HG02642 (cell line): Measurements from ENCODE around the gene FRY.
A peak's percentile ranks its signal among the peaks of the same experiment; 100 is the strongest.
"Not testable (repeated sequence)": the region's sequence is repeated elsewhere in the genome, so short reads cannot be mapped to it uniquely, and the experiment has no call there.

ENCODE experiments used
- ATAC-seq: cut with Tn5 transposase; IDR thresholded peaks from one replicate; pipeline ENCODE4 v1.9.1; 2021; ENCODE audit warnings: mild to moderate bottlenecking; ENCODE audit not compliant: unreplicated experiment, poor library complexity

The FRY gene

GRCh38 chr13:32031025-32031814 is at the start of gene FRY:
Gene FRY (plus strand): TSS chr13:32031774. CDS start chr13:32031796, 22 bp downstream.
- peak; percentile 78 for ATAC-seq

- ATAC-seq: no peak
These were observed 49.5 kb upstream of the FRY start for GRCh38 chr13:31982124-31982523.

- no peak for ATAC-seq
These were observed 49.0 kb upstream of the FRY start for GRCh38 chr13:31982540-31982939.

- not testable (repeated sequence) for ATAC-seq
These were observed 47.9 kb upstream of the FRY start for GRCh38 chr13:31983696-31984095.

GRCh38 chr13:31984388-31984787 is 47.2 kb upstream of the FRY start:
- not testable (repeated sequence) for ATAC-seq

GRCh38 chr13:31986676-31987470 is 44.7 kb upstream of the FRY start:
- no peak for ATAC-seq

GRCh38 chr13:31987535-31988170 is 43.9 kb upstream of the FRY start:
- ATAC-seq: no peak

GRCh38 chr13:31994367-31994766 is 37.2 kb upstream of the FRY start:
- not testable (repeated sequence) for ATAC-seq

GRCh38 chr13:31996601-31997000 is 35.0 kb upstream of the FRY start:
- no peak for ATAC-seq

GRCh38 chr13:31997641-31998040 is 33.9 kb upstream of the FRY start:
- no peak for ATAC-seq

- ATAC-seq: no peak
These were observed 33.4 kb upstream of the FRY start for GRCh38 chr13:31998131-31998530.

GRCh38 chr13:32000754-32001153 is 30.8 kb upstream of the FRY start:
- ATAC-seq: not testable (repeated sequence)

- ATAC-seq: peak; percentile 90
These were observed 30.3 kb upstream of the FRY start for GRCh38 chr13:32001154-32001768.

GRCh38 chr13:32001769-32002168 is 29.8 kb upstream of the FRY start:
- no peak for ATAC-seq

- no peak for ATAC-seq
These were observed 28.7 kb upstream of the FRY start for GRCh38 chr13:32002873-32003272.

GRCh38 chr13:32007494-32007893 is 24.1 kb upstream of the FRY start:
- ATAC-seq: no peak

GRCh38 chr13:32008518-32009175 is 22.9 kb upstream of the FRY start:
- ATAC-seq: no peak

- no peak for ATAC-seq
These were observed 22.2 kb upstream of the FRY start for GRCh38 chr13:32009362-32009761.

- ATAC-seq: no peak
These were observed 21.4 kb upstream of the FRY start for GRCh38 chr13:32010136-32010535.

GRCh38 chr13:32011971-32012370 is 19.6 kb upstream of the FRY start:
- ATAC-seq: no peak
